ENCODE measurements around the gene ARSA.

DNA sequence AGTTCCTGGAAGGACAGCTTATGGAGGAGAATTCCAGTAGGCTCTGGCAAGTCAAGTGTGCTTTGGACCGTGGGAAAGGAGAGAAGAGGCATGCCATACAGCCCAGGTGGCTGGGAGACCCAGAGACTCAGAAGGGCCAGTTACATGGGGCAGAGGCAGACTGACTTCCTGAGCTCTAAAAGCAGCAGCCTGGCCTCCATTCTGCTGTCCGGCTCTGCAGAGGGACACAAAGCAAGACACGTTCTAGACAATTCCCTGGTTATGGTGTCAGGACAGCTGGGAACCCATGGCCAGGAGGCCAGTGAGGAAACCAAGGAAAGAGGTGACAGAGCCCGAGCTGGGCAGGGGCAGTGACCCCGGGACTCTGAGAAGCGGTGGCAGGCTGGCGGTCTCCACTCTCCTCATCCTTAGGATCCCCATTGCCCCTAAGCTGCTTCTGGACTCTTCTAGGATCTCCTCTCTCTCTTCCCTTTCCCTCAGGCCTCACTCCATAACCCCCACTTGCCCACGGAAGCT, 52.5 kb downstream of the ARSA start:
- no peak for TF ChIP-seq ZNF747 (CRISPR knock-in tag; IDR thresholded peaks at IDR 0.05; ENCODE audit: borderline replicate concordance)
- TF ChIP-seq SALL2 (CRISPR knock-in tag; IDR thresholded peaks at IDR 0.05), result no peak
- no peak for TF ChIP-seq YY1 (IDR thresholded peaks at IDR 0.05; ENCODE audit: insufficient read depth, insufficient replicate concordance, low read depth, low read length)
- TF ChIP-seq POLR2AphosphoS2 (IDR thresholded peaks at IDR 0.05; ENCODE audit: low read depth, low read length), result no peak

Data from HepG2 (cell line).